Putamen (tissue), 1 donor: ENCODE measurements around the gene TBC1D22B.
A peak's percentile ranks its signal among the peaks of the same experiment; 100 is the strongest.
"Not testable (repeated sequence)": the region's sequence is repeated elsewhere in the genome, so short reads cannot be mapped to it uniquely, and the experiment has no call there.

Experiments
- DNase-seq: peaks from one replicate; pipeline ENCODE4 v3.0.0-alpha.2; 2016; ENCODE audit warnings: low spot score

TBC1D22B gene

GRCh38 chr6:37303891-37304503, 46.4 kb downstream of the TBC1D22B start:
- DNase-seq: no peak

- peak; percentile 65 for DNase-seq
Measured at GRCh38 chr6:37304766-37305165, 47.2 kb downstream of the TBC1D22B start.

GRCh38 chr6:37305841-37306425, 48.4 kb downstream of the TBC1D22B start:
- no peak for DNase-seq

DNA sequence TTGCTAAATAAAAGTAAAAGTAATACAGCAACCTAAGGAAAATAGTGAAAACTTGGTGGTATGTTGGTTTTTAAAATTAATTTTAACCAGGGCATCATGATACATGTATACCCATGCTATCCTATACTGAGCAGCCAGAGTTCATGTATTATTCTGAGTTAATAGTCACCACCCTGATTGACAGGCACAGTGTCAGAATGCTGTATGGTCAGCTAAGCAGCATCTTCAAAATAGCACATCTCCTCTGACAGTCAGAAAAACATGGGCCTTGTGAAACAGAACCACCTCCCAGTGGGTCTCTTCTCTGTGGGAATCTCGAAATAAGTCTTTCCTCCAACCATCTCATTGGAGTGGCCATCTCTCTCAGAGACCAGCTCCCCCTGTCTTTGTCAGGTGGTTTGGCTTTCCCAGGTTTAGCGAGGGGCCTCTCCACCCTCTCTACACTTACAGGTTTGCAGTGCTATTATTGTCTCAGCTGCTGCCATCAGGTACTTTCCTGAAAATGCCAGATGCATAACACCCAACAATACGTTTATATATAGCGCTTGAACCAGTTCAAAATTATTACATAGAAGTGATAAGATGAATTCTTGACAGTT, 49.2 kb downstream of the TBC1D22B start:
- no peak for DNase-seq

- not testable (repeated sequence) for DNase-seq
Measured at GRCh38 chr6:37307484-37307883, 49.9 kb downstream of the TBC1D22B start.

- no peak for DNase-seq
Measured at GRCh38 chr6:37308069-37308815, 50.7 kb downstream of the TBC1D22B start.

DNA sequence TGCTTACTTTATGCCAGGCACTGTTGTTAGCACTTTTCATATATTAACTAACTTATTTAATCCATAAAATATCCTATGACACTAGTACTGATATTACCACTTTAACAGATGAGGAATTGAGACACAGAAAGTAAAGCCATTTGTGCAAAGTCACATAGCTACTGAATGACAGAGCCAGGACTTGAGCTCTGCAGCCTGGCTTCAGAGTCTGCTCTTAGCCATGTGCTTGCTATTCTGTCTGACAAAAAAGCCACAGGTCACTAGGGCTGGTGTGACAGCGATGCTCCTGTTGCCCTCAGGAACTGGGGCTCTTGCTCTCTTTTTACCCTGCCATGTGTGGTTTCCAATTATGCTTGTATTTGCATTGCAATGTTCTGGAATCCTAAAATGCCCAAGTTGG, 51.5 kb downstream of the TBC1D22B start:
- DNase-seq: no peak

DNA sequence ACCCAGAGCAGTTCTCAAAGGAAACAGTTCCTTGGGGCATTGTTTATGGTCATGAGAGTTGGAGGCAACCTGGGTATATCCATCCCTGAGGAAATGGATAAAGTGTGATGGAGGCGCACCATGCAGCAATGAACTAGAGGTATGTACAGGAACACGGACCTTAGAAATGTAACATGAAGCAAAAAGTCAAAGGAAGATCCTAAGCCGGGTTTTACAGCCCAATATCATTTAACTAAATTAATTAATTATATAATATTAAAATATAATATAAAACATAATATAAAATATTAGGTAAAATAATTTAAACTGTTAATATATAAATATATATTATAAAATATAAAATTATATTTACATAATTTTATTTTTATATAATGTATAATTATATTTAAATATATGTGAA, 52.1 kb downstream of the TBC1D22B start:
- no peak for DNase-seq

- no peak for DNase-seq
Measured at GRCh38 chr6:37310966-37311365, 53.4 kb downstream of the TBC1D22B start.

DNA sequence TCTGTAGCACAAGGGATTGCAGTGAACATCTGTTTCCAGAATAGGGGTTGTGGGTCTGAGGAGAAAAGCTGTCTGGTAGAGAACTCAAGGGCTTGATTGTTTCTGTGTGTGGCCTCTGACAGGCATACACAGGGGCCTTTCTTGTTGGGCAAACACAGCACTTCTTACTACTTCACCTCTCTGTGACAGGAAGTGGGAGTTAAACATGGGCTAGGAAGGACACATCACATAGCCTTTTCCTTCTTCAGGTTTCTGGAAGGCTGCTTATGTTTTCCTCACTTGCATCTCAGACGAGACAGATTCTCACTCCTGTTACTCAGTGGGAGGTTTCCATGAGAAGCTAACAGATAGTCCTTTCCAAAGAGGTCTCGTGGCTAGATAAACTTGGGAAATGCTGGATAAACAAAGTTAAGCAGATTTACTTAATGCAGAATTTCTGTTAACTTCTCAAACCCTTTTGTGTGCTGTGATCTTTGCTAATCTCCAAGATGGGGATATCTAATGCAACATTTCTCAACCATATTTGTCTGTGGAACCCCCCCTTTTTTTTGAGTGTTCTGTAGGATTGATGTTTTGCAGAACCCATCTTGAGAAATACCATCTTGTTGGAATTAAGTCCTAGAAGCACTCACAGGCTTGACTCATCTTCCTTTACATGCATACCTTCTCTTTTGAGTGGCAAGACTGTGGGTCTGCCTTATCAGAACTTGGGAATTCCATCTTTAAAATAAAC, 54.3 kb downstream of the TBC1D22B start:
- no peak for DNase-seq

GRCh38 chr6:37313723-37314486, 56.3 kb downstream of the TBC1D22B start:
- DNase-seq: no peak

DNA sequence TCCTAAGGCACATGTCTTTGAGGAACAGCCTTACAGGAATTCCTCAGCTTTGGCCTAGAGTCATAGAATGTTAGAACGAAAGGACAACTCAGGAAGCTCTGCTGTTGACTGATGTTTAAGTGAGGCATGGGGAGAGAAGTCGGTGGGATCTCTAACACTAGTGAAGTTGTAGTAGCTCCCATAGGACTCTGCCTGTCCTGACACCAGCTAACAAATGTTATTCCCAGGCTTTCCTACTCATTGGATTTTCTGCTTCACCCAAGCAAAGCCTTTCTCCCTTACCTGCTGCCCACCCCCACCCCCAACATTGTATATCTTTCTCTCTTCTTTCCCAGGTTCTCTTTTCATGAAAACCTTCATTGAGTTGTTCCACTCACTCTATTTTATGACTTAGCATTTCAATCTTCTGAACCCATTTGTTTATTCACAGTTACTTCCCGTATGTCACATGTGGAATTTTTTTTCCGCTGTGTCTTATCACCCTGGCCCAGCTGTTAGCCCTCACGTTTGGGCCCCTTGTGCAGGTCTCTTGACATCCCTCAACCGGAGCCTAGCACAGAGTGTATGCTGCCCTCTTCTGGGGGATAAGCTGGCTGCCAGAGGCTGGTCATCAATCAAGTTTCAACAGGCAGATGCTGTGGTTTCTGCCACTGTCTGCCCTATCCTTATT, 57.0 kb downstream of the TBC1D22B start:
- no peak for DNase-seq

DNA sequence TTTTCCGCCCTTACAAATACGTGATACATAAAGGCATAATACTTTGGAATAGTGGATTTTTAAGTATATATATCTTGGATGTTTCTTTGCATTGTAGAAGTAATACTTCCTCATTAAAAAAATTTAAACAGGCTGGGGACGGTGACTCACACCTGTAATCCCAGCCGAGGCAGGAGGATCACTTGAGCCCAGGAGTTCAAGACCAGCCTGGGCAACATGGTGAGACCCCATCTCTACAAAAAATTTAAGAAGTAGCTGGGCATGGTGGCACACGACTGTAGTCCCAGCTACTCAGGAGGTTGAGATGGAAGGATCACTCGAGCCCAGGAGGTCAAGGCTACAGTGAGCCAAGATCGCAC, 57.6 kb downstream of the TBC1D22B start:
- DNase-seq: no peak

DNA sequence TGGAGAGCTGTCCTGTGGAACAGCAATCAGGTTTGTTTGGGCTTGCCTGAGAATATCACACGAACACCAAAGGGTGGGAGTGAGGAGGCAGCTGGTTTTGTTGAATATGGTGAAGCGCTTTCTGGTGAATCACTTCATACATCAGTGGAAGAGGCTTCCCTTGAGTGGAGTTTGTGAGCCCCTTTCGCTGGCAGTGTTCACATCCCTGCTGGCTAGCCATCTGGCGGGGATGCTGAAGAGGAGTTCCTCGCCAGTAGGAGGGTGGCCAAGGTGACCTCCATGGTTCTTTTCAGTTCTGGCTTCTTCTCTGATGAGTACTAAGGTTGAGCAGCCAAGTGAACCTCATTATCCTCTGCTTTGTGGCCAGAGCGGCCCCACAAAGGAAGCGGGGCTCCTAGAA, 58.5 kb downstream of the TBC1D22B start:
- no peak for DNase-seq

DNA sequence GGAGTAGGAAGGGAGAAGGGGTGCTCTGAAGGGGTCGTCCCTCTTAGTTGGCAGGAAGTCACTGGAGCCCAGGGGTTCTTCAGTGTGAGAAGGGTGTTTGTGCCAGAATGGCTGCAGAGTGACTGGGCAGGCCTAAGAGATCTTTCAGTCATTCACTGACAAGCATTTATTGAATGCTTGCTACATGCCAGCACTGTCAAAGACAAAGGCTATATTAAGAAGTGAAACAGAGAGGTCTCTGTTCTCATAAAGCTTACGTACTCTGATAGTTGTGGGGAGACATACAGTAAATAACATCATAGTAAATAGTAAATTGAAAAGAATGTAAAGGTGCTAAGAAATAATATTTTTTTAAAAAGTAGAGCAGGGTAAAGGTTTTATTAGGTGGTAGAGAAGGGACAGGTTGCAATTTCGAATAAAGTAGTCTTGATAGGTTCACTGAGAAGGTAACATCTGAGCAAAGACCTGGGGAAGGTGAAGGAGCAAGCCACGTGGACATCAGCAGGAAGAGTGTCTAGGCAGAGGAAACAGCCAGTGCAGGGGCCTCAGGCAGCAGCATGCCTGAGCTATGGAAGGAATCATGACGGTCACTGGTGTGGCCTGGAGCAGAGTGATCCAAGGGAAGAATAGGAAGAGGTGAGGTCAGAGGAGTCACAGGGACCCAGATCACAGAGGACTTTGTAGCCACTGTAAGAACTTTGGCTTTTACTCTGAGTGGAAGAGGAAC, 59.9 kb downstream of the TBC1D22B start:
- DNase-seq: no peak

DNA sequence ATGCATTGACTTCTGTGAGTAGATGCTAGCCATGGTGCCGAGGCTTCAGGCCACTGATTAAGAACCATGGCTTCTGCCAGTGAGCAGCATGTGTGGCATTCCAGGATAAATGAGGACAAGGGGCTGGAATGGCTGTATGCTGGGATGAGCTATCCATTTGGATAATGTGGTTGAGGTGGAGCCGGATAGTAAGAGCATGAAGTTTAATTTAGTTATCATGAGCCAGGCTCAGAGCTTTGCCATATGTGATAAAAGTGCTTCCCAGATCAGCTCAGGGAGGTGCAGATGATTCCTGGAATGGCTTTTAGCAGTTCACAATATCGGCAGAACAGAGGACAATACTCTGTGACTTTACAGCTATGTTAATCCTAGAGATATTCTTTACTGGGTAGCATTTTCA, 61.6 kb downstream of the TBC1D22B start:
- no peak for DNase-seq

- no peak for DNase-seq
Measured at GRCh38 chr6:37319856-37320480, 62.4 kb downstream of the TBC1D22B start.

DNA sequence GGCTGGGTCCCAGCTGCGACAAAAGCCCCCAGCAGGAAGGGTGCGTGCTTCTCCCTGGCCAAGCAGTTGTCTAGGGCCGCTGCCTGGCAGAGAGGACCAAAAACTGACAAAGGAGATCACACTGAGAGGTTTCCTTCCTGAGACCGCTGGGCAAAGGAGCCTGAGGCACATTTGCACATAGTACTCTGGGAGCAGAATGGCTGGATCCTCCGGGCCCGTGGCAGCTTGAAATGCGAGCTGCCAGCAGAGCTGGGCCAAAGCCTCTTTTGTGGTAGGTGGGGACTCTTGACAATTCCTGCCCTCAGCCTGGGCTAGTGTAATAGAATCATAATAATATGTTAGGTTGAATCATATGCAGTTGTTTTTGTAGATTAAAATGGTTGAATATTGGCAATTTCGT, 63.1 kb downstream of the TBC1D22B start:
- DNase-seq: no peak

GRCh38 chr6:37321101-37321500, 63.5 kb downstream of the TBC1D22B start:
- no peak for DNase-seq
